T-helper 2 cell (primary cell): ENCODE data around the gene HOXD9.

Source experiments
- DNase-seq, 5 experiments: peaks; one replicate each; pipeline versions ENCODE4 v3.0.0 to v3.0.0-alpha.2; 2012 to 2022

HOXD9 gene

DNA sequence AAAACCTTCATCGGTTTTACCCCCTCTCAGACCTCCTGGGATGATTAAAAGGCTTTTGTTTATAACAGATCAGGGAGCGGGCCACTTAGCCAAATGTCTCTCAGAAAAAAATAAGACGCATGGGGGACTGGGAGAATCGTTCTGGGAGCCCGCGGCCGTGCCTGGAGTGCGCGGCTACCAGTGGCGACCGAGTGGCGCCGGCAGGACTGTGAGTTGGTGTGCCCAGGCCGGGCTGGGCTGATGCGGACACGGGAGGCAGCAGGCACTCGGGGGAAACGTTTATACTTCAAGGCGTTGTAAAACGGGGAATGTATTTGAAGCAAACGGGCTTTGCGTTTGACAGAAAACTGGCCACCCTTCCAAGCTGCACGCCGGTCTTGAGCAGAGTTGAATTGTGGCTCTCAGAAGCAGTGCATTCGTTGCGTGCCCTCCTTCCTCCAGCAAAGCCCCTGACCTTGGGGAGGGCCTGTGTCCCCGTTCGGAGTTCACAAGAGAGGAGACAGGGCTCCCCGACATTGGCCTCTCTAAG, 10.6 kb upstream of the HOXD9 start:
- no peak for DNase-seq

DNA sequence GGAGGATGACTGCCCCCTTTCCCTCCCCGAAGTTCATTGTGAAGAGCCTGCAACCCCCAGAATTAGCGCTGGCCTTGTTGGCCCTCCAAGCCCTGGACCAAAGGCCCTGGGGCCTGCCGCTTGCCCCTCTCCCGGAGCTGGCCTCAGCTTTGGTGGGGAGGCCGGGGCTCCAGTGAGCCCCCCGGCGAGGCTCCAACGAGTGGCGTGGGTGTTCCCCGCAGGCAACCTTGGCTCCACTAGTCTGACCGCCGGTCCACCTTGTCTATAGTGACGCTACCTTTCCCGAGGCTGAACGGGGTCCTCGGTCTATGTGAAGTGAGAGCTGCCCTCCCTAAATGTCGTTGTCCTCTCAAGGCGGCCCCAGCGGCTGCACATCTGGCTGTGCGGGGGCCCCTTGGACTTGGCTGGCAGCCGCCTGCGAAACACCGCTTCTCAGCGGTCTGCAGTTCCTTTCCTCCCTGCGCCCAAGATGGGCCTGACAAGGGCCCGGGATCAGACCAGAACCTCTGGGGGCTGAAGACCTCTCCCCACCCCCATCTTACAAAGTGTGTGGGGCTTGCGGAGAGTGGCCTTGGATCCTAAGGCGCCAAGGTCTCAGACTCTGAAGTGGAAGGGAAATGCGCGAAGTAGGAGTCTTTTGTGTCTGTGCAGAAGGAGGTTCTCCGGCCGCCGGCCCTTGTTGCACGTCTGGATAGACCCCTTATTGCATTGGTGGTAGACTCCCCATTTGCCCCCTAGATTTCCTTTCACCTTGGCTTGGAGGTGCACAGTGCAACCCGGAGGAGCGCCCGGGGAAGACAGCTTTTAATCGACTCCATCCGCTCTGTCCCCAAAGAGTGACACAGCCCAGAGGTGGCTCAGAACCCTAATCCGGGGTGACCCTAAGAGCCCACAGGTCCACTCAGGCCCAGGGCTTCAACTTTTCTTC, 9.9 kb upstream of the HOXD9 start:
- no peak for DNase-seq

DNA sequence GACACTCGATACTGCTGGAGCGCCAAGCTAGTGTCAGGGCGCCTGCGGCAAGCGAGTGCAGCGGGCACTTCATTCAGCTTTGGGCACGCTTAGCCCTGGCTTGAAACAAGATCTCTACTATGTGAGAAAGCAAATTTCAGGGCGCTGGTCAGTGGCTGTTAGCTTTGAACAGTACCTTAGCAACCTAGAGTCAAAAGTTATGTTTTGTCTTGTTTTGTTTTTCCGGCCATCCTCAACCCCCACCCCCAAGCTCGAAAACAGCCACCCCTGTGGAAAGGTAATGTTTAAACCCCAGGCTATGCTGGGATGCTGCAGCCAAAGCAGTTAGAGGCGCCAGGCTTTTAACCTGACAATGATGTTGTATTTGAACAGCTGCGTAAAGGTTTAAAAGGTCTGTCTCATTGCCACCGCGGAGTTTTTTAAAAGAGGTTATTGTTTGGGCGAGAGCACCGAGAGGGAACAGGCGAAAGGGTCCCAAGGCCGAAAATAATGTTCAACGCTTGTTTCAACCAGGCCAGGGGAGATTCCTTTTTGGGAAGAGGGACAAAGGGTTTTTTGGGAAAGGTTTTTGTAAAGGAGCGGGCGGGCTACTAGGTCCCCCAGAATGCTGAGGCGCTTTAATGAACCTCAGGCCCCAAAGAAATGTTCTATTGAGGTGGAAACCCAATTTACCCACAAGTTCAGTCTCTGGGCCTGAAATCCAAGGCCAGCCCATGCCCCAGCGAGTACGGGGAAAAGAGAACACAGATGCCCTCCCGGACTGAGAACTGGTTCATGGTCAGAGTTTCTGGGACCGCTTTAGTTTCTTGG, 8.2 kb upstream of the HOXD9 start:
- no peak for DNase-seq

DNA sequence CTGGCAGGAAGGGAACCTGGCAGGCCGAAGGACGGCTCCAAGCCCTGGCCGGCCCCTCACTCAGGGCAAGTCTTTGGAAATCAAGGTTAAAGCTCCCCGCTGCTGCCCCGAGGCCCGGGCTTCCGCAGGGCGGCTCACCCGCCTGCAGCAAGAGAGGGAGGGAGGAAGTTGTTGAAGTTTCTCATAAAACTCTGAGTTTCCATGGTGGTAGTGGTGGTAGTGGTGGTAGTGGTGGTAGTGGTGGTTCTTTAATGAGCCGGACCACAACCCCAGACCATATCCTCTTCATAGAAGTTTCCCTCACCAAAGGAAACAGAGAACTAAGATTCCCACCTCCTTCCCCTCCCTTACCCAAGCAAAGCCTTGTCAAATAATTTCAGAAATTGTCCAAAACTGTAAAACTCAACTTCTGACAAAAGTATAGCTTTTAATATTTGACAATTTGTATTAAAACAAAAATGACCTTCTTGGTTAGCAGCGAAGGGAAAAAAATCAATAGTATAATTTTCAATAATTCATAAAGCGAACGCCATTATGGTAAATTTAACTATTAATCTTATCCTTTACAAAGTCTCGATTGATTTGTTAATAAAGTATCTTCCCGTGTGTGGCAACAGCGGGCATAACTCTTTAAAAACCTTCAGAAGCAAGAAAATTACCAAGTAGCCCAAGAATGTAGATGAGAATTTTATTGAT, 7.4 kb upstream of the HOXD9 start:
- no peak for DNase-seq

DNA sequence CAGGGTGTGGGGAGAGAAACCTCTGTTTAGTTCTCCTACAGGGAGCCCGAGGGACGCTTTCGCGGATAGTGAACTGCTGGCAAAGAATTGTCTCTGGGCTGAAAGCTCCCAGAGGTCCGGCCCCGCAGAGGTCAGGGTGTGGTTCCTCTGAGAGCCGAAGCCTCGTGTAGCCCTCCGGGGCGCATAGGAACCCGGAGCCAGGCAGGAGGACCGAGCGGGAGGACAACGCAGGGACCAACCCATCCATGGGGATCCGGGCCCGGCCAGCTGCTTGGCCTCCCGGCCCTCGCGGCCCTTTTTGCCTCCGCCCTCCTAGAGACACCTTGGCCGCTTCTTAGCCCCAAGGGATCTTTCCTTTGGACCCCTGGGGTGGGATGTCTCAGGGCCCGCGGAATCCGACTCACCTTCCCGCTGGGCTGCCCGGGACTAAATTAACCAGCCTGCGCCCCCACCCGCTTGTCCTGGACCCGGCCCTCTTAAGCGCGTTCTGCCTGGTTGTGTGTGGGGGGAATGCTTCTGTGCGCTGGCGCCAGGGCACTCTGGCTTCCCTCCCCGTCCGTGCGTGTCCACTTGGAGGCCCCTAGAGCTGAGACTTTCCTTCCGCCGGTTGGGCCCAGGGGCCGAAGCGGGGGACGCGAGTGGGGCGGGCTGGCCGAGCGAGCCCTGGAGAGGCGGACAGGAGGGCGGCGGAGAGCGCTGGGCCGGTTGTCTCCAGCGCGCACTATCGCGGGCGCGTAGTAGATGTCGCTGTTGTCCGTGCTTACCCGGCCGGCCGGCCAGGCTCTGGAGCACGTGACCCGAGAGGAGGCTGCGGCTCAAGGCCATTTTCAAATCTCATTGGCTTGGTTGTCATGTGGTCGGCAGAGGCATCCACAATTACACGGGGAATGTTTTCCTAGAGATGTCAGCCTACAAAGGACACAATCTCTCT, 6.4 kb upstream of the HOXD9 start, which contains the start of gene HOXD10:
Gene HOXD10 (plus strand): TSS at position 896 of the 931 bp plus-strand sequence. CDS start 56 bp downstream, outside the sequence.
- no peak for DNase-seq

DNA sequence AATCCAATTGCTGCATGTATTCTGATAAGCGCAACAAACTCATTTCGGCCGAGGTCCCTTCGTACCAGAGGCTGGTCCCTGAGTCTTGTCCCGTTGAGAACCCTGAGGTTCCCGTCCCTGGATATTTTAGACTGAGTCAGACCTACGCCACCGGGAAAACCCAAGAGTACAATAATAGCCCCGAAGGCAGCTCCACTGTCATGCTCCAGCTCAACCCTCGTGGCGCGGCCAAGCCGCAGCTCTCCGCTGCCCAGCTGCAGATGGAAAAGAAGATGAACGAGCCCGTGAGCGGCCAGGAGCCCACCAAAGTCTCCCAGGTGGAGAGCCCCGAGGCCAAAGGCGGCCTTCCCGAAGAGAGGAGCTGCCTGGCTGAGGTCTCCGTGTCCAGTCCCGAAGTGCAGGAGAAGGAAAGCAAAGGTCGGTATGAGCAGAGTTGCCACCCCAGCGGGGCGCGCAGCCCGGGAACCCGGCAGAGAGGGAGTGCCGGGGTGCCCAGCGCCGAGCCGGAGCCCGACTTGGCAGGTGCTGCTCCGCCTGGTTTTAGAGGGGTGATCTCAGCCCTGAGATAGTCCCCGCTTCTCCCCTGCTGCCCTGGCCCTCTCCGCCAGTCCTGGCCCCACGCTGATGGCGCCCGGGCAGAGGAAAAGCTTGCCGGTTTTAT, 5.2 kb upstream of the HOXD9 start:
- no peak for DNase-seq

DNA sequence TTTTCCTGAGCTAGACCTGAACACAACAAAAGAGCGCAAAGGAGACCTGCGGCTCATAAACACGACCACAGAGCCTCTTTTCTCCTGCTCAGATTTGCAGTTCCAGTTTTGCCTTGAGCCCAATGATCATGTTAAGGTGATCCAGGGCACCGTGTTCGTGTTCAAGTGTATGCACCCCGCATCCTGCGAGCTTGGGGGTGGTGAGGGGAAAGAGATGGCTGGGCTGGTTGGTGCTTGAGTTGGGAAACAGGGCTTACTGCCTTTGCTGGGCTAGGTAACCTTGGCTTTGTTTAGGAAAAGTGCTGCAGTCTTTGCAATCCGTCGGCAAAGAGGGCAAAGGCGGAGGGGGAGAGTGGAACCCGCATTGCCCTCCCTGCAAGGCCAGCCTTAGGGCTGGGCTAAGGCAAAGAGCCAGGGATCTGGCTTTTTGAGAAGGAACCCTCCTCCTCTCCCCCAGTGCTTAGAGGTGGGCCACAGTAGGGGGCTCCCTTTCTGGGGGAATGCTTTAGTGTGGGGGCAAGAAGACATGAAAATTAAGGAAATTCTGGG, 4.6 kb upstream of the HOXD9 start:
- DNase-seq: no peak

DNA sequence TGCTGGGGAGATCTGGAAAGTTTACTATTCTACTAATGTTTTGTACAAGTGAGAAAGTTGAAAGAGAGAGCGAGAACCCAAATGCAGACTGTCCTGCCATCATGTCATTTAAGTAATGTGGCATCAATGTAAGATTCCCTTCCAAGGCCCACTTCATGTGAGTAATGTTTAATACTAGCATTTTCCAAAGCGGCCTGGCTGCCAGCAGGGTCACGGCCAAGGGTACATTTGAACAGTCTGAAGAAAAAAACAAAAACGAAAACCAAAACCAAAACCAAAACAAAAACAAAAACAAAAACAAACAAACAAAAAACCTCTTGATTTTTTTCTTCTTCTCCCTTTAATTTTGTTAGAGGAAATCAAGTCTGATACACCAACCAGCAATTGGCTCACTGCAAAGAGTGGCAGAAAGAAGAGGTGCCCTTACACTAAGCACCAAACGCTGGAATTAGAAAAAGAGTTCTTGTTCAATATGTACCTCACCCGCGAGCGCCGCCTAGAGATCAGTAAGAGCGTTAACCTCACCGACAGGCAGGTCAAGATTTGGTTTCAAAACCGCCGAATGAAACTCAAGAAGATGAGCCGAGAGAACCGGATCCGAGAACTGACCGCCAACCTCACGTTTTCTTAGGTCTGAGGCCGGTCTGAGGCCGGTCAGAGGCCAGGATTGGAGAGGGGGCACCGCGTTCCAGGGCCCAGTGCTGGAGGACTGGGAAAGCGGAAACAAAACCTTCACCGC, 3.7 kb upstream of the HOXD9 start:
- peak in 1 of 5 experiments; percentile 54 for DNase-seq

DNA sequence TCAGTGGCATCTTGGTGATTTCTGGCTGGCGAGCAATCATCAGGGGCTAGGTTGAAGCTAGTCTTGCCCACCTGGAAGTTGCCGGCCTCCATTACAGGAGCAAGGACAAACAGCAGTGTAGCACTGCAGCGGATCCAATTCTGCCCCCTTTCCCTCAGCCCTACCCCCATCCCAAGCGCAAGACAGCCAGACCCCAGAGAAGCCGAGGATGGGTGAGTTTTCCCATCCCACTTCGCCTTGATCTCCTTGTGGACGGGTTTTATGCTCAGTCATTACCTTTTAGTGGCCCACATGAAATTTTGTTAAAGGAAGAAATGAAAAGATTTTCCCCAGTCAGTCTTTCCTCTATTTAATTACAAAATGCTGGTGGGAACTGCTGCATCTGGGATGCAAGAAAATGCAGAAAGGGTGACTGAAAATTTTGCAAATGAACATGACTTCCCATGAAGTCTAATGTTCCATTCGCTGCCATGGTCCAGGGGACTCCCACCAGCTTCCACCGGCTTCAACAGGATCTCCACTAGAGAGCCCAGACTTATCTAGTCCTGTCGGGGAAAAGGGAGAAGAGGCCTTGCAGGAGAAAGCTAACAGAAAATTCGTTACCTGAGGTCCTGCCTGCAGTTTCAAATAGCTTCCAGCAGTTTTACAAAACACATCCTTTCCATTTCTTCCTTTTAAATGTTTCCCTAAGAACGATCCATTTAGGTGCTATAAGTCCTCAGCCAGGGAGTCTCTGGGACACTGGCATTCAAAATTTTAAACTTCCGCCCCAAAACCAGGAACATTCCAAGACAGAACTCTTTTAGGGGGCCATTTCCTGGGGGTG, 1.9 kb upstream of the HOXD9 start:
- DNase-seq: no peak

DNA sequence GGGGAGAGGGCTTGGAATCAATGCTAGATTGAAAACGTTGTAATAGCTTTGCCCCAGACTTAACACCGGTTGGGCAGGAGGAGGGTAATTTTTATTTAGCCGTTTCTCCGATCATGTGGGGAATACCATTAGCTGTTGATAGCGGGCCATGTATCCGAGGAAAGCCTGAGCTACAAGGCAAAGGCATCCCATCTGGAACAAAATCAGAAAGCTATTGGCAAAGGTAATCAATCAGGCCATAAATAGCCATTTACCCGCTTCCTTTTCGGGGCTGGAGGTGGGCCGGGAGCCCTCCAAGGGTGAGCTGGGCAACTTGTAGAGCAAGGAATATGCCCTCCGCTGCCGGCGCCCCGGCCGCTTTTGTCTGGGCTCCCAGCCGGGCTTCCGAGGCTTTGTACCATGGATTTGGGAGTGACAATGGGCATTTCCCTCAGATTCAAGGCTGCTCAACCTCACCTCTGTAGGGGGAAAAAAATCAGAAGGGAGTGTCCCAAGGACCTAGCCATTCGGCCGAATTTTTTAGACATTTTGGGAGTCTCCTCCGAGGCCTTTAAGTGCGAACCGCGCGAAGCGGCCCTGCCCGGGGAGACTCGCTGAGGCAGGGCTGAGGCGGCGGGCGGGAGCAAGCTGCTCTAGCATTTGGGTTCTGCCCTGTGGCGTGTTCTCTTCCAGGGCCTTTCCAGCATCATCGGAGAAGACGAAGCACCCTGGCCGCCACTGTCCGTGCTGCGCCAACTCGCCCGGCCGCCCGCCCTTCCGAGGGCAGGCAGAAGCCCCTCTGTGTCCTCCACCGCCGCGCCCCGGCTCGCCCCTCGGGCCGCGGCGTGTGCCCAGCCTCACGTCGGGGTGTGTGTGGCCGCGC, 1.1 kb upstream of the HOXD9 start:
- DNase-seq: no peak

DNA sequence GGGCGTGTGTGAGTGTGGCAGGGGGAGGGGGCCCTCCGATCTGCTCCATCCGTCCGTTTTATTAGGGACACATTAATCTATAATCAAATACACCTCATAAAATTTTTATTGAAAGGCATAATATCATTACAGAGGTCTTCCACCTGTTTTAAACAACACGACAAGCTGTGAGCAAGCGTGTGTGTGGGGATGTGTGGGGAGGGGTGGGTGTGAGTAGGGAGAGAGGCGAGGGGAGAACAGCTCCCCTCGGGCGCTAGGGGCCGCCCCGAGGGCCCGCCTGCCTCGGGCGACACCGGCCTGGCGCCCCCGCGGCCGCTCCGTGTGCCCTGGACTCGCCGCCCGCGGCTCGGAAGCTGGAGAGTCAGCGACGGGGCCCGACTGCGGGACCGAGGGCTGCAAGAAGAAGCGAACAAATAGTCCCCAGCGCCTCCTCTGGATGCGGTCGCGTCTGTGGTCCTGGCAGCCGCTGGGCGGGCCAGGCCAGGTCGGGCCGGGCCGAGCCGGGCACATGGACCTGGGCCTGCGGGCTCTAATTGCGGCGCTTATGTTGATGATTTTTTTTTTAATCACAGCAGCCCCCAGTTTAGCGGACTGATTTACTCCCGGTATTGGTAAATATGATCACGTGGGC, 352 bp upstream of the HOXD9 start:
- no peak for DNase-seq

DNA sequence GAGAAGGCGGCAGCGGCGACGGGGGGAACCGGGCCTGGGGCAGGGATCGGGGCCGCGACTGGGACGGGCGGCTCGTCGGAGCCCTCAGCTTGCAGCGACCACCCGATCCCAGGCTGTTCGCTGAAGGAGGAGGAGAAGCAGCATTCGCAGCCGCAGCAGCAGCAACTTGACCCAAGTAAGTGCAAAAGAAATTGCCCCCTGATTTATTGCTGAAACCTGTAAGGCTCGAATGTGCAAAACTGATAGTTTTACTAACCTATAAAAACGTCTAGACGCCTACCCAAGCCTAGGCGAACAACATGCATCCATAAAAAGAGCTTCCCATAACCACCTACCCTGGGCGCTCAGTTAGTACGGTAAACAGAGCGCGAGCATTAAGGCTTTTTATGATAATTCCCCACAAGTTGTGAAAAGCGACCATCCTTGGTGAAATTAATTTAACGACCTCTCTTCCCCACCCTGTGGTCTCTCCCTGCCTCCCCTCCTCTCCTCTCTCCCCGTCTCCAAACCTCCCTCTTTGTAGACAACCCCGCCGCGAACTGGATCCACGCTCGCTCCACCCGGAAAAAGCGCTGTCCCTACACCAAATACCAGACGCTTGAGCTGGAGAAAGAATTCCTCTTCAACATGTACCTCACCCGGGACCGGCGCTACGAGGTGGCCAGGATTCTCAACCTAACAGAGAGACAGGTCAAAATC, 1.0 kb downstream of the HOXD9 start:
- no peak for DNase-seq

DNA sequence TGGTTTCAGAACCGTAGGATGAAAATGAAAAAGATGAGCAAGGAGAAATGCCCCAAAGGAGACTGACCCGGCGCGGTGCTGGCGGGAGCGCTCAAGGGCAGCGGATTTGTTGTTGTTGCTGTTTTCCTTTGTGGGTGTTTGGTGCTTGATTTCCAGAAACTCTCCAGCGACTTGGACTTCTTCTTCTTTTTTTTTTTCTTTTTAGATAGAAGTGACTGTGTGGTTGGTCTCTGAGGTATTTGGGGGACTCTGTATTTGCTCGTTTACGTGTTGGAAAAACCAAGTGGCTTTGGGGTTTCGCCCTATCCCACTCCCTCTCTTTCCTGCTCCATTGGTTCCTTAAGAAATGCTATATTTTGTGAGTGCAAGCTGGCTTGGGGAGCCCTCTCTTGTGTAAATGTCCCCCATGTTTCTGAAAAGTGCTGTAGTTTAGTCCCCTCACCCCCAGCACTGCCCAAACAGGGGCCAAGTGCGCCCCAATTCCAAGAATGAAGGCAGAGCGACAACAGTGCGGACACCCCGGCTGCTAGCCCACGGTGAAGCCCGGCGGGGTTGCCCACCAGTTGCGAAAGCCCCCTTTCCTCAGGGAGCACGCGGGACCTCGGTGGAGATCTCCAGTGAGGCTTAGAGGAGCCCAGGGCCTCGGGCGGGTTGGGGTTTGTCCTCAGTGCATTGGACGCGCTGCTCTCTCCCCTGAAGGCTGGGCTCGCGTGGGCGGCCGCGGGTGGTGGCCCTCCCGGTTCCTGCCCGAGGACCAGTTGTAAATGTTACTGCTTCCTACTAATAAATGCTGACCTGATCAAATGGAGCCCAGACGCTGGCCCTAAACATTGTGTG, 1.8 kb downstream of the HOXD9 start:
- DNase-seq: no peak

DNA sequence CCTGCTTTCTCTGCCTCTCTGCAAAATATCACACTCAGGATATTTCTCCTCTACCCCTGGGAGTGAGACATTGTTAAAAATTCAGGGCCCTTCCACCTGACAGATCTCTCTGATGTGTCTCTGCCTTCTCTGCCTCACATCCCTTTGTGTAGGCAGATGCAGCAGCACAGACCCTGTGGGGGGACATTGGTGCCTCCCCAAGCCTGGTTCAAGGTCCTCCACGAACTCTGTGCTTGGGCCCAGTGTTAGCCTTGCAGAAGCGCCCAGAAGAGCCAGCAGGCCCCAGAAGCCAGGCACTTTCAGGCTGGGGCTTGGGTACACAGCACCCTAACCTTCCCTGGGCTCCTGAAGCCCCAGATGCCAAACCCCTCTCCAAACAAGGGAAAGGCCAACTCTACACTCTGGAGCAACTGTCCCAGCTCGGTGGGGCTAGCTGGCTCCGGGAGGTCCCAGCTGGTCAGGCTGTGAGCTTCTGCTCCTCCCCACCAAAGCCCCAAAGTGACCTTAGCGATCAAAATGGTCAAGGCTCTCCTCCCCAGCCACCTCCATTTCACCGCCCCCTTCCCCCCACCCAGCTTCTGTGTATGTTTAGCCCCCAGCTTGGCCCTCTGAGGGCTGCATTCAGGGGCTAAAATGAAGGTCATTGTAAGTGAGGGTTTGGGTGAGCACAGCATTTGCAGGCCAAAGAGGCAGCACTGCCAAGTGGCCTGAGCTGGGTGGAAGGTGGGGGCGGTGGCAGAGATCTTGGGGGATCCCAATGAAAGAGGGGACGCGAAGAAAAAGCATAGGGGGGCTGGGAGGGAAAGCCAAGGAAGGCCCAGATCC, 2.6 kb downstream of the HOXD9 start:
- no peak for DNase-seq

DNA sequence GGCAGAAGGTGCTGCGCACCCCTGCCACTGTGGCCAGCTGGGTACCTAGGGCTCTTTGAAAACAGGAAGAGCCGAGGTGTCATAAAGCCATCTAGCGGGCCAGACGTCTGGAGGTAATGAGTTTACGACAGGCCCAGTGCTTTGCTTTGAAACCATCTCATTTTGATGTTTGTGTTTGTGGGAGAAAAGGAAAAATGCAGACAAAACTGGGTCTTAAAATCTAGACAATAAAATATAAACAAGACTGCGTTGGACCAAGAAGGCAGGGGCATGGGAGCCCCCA, 3.2 kb downstream of the HOXD9 start:
- DNase-seq: no peak
